GM23338 (cell line): Measurements from ENCODE around the gene ZCCHC10. TPM values are rescaled to one million over a fixed set of nuclear protein-coding genes. Genes with fewer than 3 reads are reported as not detected.

ENCODE experiments used
- ATAC-seq: fragments of 200-7000 bp; cut with Tn5 transposase; 3 replicates; pipeline ENCODE4 v1.9.1; 2020
- DNase-seq: peaks from one replicate; pipeline ENCODE4 v3.0.0-alpha.2; 2015; ENCODE audit warnings: low spot score
- H2AFZ ChIP-seq: fragments of 200-600 bp; sonication (generic); 2 replicates; pipeline ENCODE4 v1.8.0; 2016; ENCODE audit warnings: antibody characterized with exemption, mild to moderate bottlenecking, moderate library complexity
- H3F3A ChIP-seq: fragments of 200-600 bp; sonication (generic); replicated peaks from 2 replicates; pipeline ENCODE4 v1.8.0; 2017; ENCODE audit warnings: antibody characterized with exemption, mixed run types, low read depth
- H3K27ac ChIP-seq: fragments of 200-600 bp; sonication (generic); 2 replicates; pipeline ENCODE4 v1.6.1; 2016; ENCODE audit warnings: low read depth
- H3K27me3 ChIP-seq: fragments of 200-600 bp; sonication (generic); 2 replicates; pipeline ENCODE4 v1.8.0; 2016; ENCODE audit warnings: mild to moderate bottlenecking, mixed run types, moderate library complexity; ENCODE audit not compliant: insufficient read depth
- H3K36me3 ChIP-seq: fragments of 200-600 bp; sonication (generic); 2 replicates; pipeline ENCODE4 v1.8.0; 2016; ENCODE audit warnings: mild to moderate bottlenecking; ENCODE audit not compliant: insufficient read depth
- H3K4me1 ChIP-seq: fragments of 200-600 bp; sonication (generic); 2 replicates; pipeline ENCODE4 v1.8.0; 2016; ENCODE audit warnings: mild to moderate bottlenecking, moderate library complexity; ENCODE audit not compliant: insufficient read depth
- H3K4me2 ChIP-seq: fragments of 200-600 bp; sonication (generic); 2 replicates; pipeline ENCODE4 v1.7.1; 2017; ENCODE audit warnings: mixed run types
- H3K4me3 ChIP-seq: fragments of 200-600 bp; sonication (generic); 2 replicates; pipeline ENCODE4 v1.6.1; 2016; ENCODE audit warnings: mixed run types
- H3K79me2 ChIP-seq: fragments of 200-600 bp; sonication (generic); replicated peaks from 2 replicates; pipeline ENCODE4 v1.8.0; 2017; ENCODE audit warnings: mild to moderate bottlenecking; ENCODE audit not compliant: insufficient read depth
- H3K9me2 ChIP-seq: fragments of 200-600 bp; sonication (generic); 2 replicates; pipeline ENCODE4 v1.8.0; 2017; ENCODE audit not compliant: insufficient read depth
- H4K20me1 ChIP-seq: fragments of 200-600 bp; sonication (generic); replicated peaks from 2 replicates; pipeline ENCODE4 v1.8.0; 2017; ENCODE audit warnings: mild to moderate bottlenecking; ENCODE audit not compliant: insufficient read depth
- H3K27ac Mint-ChIP-seq: 2 replicates; pipeline ENCODE4 v1.8.0; 2020; ENCODE audit warnings: inconsistent platforms, mild to moderate bottlenecking, moderate library complexity, mixed read lengths
- H3K27me3 Mint-ChIP-seq: 3 replicates; pipeline ENCODE4 v1.8.0; 2022; ENCODE audit warnings: low read depth, mild to moderate bottlenecking, moderate library complexity, mixed read lengths, inconsistent platforms; ENCODE audit not compliant: insufficient read depth, poor library complexity
- H3K36me3 Mint-ChIP-seq: 3 replicates; pipeline ENCODE4 v1.8.0; 2021; ENCODE audit warnings: low read depth, mild to moderate bottlenecking, inconsistent platforms, moderate library complexity, mixed read lengths
- H3K4me1 Mint-ChIP-seq: 3 replicates; pipeline ENCODE4 v1.8.0; 2020; ENCODE audit warnings: mild to moderate bottlenecking, inconsistent platforms, mixed read lengths
- H3K4me3 Mint-ChIP-seq: 3 replicates; pipeline ENCODE4 v1.8.0; 2021; ENCODE audit warnings: moderate library complexity, mild to moderate bottlenecking, inconsistent platforms, mixed read lengths
- H3K9me3 Mint-ChIP-seq: 3 replicates; pipeline ENCODE4 v1.8.0; 2020; ENCODE audit warnings: moderate library complexity, mild to moderate bottlenecking, inconsistent platforms, mixed read lengths
- CREB1 ChIP-seq: fragments of 250-450 bp; sonication (Bioruptor Pico); IDR thresholded peaks from 2 replicates; pipeline ENCODE4 v1.5.0; 2020; ENCODE audit warnings: low read depth, mild to moderate bottlenecking, moderate library complexity
- CTCF ChIP-seq, 2 experiments: fragments of 200-600 bp in 1 of 2; sonication (generic) in 1 of 2; conservative IDR thresholded peaks; 2 replicates each; pipeline versions ENCODE4 v1.5.1 to v1.6.1; 2016 to 2017; ENCODE audit warnings: antibody characterized with exemption in 2 of 2, low read depth in 2 of 2, mild to moderate bottlenecking in 2 of 2, moderate library complexity in 1 of 2
- EZH2phosphoT487 ChIP-seq: fragments of 200-600 bp; sonication (generic); IDR thresholded peaks from one replicate; pipeline ENCODE4 v1.8.1; 2018; ENCODE audit warnings: antibody characterized with exemption; ENCODE audit not compliant: unreplicated experiment
- NANOG ChIP-seq: IDR thresholded peaks from 2 replicates; pipeline ENCODE4 v1.6.1; 2016; ENCODE audit warnings: antibody characterized with exemption, borderline replicate concordance
- POLR2AphosphoS5 ChIP-seq: IDR thresholded peaks from 2 replicates; pipeline ENCODE4 v1.6.1; 2016; ENCODE audit warnings: antibody characterized with exemption, low read depth
- STAT1 ChIP-seq: IDR thresholded peaks from one replicate; pipeline ENCODE4 v1.6.1; 2016; ENCODE audit warnings: antibody characterized with exemption; ENCODE audit not compliant: unreplicated experiment
- ZNF114 ChIP-seq: fragments of 250-450 bp; sonication (Bioruptor Pico); IDR thresholded peaks from 2 replicates; pipeline ENCODE4 v1.5.0; 2020; ENCODE audit warnings: mild to moderate bottlenecking, moderate library complexity
- polyA plus RNA-seq: library from polyadenylated mRNA; unstranded; fragments of >200 nt; fragmentation: Nextera tagmentation; extraction: Ambion mirVana; gene quantifications from 2 replicates; pipeline ENCODE4 v1.2.1, GENCODE V29; 2016
- total RNA-seq: library from RNA; depleted of rRNA; stranded (reverse); fragments of >200 nt; shearing (Covaris generic); gene quantifications from 2 replicates; pipeline ENCODE4 v1.2.3, GENCODE V29; 2014
- TF ChIP-seq, protein P1 (sequence below): IDR thresholded peaks from one replicate; pipeline ENCODE4 v1.6.1; 2018; ENCODE audit warnings: antibody characterized with exemption; ENCODE audit not compliant: unreplicated experiment
- TF ChIP-seq, protein P2 (sequence below): fragments of 250-450 bp; sonication (Bioruptor Pico); IDR thresholded peaks from 2 replicates; pipeline ENCODE4 v1.5.0; 2020; ENCODE audit warnings: mild to moderate bottlenecking, moderate library complexity
- TF ChIP-seq, protein P3 (sequence below): IDR thresholded peaks from 2 replicates; pipeline ENCODE4 v1.6.1; 2016; ENCODE audit warnings: antibody characterized with exemption

ZCCHC10 gene
- total and polyA plus RNA-seq, 2 experiments from 2014 or later, result 25.3 to 90.1 TPM

- TF ChIP-seq, protein P1, sequence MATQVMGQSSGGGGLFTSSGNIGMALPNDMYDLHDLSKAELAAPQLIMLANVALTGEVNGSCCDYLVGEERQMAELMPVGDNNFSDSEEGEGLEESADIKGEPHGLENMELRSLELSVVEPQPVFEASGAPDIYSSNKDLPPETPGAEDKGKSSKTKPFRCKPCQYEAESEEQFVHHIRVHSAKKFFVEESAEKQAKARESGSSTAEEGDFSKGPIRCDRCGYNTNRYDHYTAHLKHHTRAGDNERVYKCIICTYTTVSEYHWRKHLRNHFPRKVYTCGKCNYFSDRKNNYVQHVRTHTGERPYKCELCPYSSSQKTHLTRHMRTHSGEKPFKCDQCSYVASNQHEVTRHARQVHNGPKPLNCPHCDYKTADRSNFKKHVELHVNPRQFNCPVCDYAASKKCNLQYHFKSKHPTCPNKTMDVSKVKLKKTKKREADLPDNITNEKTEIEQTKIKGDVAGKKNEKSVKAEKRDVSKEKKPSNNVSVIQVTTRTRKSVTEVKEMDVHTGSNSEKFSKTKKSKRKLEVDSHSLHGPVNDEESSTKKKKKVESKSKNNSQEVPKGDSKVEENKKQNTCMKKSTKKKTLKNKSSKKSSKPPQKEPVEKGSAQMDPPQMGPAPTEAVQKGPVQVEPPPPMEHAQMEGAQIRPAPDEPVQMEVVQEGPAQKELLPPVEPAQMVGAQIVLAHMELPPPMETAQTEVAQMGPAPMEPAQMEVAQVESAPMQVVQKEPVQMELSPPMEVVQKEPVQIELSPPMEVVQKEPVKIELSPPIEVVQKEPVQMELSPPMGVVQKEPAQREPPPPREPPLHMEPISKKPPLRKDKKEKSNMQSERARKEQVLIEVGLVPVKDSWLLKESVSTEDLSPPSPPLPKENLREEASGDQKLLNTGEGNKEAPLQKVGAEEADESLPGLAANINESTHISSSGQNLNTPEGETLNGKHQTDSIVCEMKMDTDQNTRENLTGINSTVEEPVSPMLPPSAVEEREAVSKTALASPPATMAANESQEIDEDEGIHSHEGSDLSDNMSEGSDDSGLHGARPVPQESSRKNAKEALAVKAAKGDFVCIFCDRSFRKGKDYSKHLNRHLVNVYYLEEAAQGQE, result no peak
- no peak for TF ChIP-seq ZNF114 (CRISPR knock-in tag)
- no peak for TF ChIP-seq CREB1 (CRISPR knock-in tag)
- no peak for TF ChIP-seq EZH2phosphoT487
- TF ChIP-seq NANOG, result no peak
- no peak for TF ChIP-seq STAT1
Measured at GRCh38 chr5:133049726-133050048, 23.3 kb upstream of the ZCCHC10 start (continued).

DNA sequence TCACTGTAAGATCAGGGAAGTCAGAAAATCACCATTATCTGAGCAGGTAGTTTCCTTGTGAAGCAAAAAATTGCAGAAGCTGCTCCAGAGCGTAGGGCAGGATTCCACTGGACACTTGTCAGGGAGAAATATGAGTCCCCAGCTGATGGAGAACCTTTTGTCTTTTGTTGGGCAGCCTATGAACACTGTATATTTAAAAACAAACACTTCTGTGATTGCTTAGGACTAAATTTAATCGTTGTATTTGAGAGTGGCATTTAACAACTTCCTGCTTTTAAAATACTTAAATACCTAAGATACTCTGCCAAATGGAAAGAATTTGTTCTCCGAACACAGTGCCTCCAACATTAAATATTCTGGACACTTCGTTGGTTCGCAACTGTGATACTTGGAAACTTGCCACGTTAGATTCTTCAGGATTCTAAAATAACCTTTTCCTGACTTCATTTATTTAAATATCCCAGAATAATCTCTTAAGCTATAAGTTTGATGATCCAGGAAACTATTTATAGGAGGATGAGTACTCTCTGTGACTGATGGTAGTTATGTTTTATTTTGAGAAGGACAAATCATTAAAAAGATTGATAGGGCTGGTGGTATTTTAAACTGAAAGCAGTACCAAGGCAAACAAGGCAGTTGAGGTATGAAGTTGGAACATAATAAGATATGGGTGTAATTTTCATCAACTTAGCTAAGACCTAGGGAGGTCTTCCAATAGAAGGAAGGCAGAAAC is 22.8 kb upstream of the ZCCHC10 start:
- peaks cover 23% of the 10 kb centered on the region for H3K79me2 ChIP-seq
- H3K4me1 ChIP-seq, result peaks cover 22% of the 10 kb centered on the region
- 0 out of 3 replicates have a peak, but pooled peaks cover 3% of the 10 kb centered on the region for H3K9me3 Mint-ChIP-seq
- H4K20me1 ChIP-seq, result peaks cover 13% of the 10 kb centered on the region
- H3K9me2 ChIP-seq, result no peaks in the 10 kb centered on the region
- peaks cover 27% of the 10 kb centered on the region for H3K4me1 Mint-ChIP-seq
- no peak overlapping the region for H2AFZ ChIP-seq
- H3K36me3 Mint-ChIP-seq, result peaks cover 20% of the 10 kb centered on the region
- no peak for DNase-seq
- peak overlapping the region; percentile 94 for H3K4me3 Mint-ChIP-seq
- no peak for ATAC-seq
- peak overlapping the region; percentile 88 for H3K4me2 ChIP-seq
- H3K27ac Mint-ChIP-seq, result peak overlapping the region; percentile 95
- peaks cover 7% of the 10 kb centered on the region for H3K27me3 Mint-ChIP-seq
- TF ChIP-seq CREB1 (CRISPR knock-in tag) (no peak), POLR2AphosphoS5 (no peak), CTCF (conservative IDR thresholded peaks at IDR 0.05; ENCODE audit: low read depth in 2 of 2) (no peak), ZNF114 (CRISPR knock-in tag) (no peak), STAT1 (no peak), EZH2phosphoT487 (no peak)
- TF ChIP-seq, protein P2, sequence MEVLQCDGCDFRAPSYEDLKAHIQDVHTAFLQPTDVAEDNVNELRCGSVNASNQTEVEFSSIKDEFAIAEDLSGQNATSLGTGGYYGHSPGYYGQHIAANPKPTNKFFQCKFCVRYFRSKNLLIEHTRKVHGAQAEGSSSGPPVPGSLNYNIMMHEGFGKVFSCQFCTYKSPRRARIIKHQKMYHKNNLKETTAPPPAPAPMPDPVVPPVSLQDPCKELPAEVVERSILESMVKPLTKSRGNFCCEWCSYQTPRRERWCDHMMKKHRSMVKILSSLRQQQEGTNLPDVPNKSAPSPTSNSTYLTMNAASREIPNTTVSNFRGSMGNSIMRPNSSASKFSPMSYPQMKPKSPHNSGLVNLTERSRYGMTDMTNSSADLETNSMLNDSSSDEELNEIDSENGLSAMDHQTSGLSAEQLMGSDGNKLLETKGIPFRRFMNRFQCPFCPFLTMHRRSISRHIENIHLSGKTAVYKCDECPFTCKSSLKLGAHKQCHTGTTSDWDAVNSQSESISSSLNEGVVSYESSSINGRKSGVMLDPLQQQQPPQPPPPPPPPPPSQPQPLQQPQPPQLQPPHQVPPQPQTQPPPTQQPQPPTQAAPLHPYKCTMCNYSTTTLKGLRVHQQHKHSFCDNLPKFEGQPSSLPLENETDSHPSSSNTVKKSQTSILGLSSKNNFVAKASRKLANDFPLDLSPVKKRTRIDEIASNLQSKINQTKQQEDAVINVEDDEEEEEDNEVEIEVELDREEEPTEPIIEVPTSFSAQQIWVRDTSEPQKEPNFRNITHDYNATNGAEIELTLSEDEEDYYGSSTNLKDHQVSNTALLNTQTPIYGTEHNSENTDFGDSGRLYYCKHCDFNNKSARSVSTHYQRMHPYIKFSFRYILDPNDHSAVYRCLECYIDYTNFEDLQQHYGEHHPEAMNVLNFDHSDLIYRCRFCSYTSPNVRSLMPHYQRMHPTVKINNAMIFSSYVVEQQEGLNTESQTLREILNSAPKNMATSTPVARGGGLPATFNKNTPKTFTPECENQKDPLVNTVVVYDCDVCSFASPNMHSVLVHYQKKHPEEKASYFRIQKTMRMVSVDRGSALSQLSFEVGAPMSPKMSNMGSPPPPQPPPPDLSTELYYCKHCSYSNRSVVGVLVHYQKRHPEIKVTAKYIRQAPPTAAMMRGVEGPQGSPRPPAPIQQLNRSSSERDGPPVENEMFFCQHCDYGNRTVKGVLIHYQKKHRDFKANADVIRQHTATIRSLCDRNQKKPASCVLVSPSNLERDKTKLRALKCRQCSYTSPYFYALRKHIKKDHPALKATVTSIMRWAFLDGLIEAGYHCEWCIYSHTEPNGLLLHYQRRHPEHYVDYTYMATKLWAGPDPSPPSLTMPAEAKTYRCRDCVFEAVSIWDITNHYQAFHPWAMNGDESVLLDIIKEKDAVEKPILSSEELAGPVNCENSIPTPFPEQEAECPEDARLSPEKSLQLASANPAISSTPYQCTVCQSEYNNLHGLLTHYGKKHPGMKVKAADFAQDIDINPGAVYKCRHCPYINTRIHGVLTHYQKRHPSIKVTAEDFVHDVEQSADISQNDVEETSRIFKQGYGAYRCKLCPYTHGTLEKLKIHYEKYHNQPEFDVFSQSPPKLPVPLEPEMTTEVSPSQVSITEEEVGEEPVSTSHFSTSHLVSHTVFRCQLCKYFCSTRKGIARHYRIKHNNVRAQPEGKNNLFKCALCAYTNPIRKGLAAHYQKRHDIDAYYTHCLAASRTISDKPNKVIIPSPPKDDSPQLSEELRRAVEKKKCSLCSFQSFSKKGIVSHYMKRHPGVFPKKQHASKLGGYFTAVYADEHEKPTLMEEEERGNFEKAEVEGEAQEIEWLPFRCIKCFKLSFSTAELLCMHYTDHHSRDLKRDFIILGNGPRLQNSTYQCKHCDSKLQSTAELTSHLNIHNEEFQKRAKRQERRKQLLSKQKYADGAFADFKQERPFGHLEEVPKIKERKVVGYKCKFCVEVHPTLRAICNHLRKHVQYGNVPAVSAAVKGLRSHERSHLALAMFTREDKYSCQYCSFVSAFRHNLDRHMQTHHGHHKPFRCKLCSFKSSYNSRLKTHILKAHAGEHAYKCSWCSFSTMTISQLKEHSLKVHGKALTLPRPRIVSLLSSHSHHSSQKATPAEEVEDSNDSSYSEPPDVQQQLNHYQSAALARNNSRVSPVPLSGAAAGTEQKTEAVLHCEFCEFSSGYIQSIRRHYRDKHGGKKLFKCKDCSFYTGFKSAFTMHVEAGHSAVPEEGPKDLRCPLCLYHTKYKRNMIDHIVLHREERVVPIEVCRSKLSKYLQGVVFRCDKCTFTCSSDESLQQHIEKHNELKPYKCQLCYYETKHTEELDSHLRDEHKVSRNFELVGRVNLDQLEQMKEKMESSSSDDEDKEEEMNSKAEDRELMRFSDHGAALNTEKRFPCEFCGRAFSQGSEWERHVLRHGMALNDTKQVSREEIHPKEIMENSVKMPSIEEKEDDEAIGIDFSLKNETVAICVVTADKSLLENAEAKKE, result no peak
- TF ChIP-seq, protein P3, sequence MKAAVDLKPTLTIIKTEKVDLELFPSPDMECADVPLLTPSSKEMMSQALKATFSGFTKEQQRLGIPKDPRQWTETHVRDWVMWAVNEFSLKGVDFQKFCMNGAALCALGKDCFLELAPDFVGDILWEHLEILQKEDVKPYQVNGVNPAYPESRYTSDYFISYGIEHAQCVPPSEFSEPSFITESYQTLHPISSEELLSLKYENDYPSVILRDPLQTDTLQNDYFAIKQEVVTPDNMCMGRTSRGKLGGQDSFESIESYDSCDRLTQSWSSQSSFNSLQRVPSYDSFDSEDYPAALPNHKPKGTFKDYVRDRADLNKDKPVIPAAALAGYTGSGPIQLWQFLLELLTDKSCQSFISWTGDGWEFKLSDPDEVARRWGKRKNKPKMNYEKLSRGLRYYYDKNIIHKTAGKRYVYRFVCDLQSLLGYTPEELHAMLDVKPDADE, result no peak
- peaks cover 7% of the 10 kb centered on the region; the same call in 1 of the 2 replicates for H3F3A ChIP-seq
- H3K27ac ChIP-seq, result peak overlapping the region; percentile 89
- peak overlapping the region; percentile 18; the same call in 1 of the 2 replicates for H3K4me3 ChIP-seq
- no peaks in the 10 kb centered on the region for H3K27me3 ChIP-seq
- no peaks in the 10 kb centered on the region for H3K36me3 ChIP-seq
